Osteocyte (in vitro differentiated cells): ENCODE measurements around the gene SLC25A17. TPM values are rescaled to one million over a fixed set of nuclear protein-coding genes. Genes with fewer than 3 reads are reported as not detected.

Source experiments
- DNase-seq: peaks from one replicate; pipeline ENCODE4 v3.0.0; 2021; ENCODE audit warnings: mixed read lengths; ENCODE audit not compliant: unreplicated experiment; ENCODE audit errors: extremely low spot score
- H3K27ac Mint-ChIP-seq: one replicate; pipeline ENCODE4 v1.8.0; 2021; ENCODE audit warnings: mild to moderate bottlenecking, mixed read lengths; ENCODE audit not compliant: unreplicated experiment
- H3K27me3 Mint-ChIP-seq: one replicate; pipeline ENCODE4 v1.8.0; 2021; ENCODE audit warnings: mixed read lengths; ENCODE audit not compliant: unreplicated experiment
- H3K36me3 Mint-ChIP-seq: one replicate; pipeline ENCODE4 v1.8.0; 2021; ENCODE audit warnings: mixed read lengths; ENCODE audit not compliant: unreplicated experiment
- H3K4me1 Mint-ChIP-seq: one replicate; pipeline ENCODE4 v1.8.0; 2021; ENCODE audit warnings: mixed read lengths; ENCODE audit not compliant: unreplicated experiment
- H3K4me3 Mint-ChIP-seq: one replicate; pipeline ENCODE4 v1.8.0; 2021; ENCODE audit warnings: mild to moderate bottlenecking, moderate library complexity, mixed read lengths; ENCODE audit not compliant: unreplicated experiment
- H3K9me3 Mint-ChIP-seq: one replicate; pipeline ENCODE4 v1.8.0; 2021; ENCODE audit warnings: mixed read lengths; ENCODE audit not compliant: unreplicated experiment
- total RNA-seq: library from RNA; stranded (reverse); gene quantifications from 2 replicates; pipeline ENCODE4 v1.2.1, GENCODE V29; 2021
- TF ChIP-seq, protein P1 (sequence below): fragments of 200-600 bp; sonication (generic); IDR thresholded peaks from 2 replicates; pipeline ENCODE4 v1.5.0; 2021; ENCODE audit warnings: antibody characterized with exemption, mild to moderate bottlenecking, moderate library complexity

The SLC25A17 gene
- total RNA-seq, 1 donor from 2014 or later: 17.1 TPM

DNA sequence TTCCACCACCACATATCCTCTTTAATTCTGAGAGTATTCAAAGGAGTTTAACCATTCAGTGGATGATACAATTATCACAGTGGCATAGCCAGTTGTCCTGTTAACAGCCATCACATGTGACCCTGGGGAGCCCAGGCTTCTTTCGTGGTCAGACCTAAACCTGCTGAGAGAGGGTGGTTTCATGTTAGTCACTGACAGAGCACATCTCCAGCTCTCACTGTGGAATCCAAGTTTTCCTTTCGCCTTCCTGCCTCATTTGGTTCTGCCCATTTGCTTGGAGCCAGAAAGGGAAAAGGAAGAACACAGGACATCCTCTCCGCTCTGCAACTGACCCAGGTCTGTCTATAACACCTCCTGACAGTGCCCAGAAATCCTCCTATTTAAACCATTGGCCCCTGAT, 79.4 kb downstream of the SLC25A17 start:
- Mint-ChIP-seq H3K4me3 (no peak overlapping the region), H3K4me1 (no peaks in the 10 kb centered on the region), H3K36me3 (no peaks in the 10 kb centered on the region), H3K9me3 (no peaks in the 10 kb centered on the region), H3K27ac (no peak overlapping the region), H3K27me3 (no peaks in the 10 kb centered on the region)
- no peak for DNase-seq
- TF ChIP-seq, protein P1, sequence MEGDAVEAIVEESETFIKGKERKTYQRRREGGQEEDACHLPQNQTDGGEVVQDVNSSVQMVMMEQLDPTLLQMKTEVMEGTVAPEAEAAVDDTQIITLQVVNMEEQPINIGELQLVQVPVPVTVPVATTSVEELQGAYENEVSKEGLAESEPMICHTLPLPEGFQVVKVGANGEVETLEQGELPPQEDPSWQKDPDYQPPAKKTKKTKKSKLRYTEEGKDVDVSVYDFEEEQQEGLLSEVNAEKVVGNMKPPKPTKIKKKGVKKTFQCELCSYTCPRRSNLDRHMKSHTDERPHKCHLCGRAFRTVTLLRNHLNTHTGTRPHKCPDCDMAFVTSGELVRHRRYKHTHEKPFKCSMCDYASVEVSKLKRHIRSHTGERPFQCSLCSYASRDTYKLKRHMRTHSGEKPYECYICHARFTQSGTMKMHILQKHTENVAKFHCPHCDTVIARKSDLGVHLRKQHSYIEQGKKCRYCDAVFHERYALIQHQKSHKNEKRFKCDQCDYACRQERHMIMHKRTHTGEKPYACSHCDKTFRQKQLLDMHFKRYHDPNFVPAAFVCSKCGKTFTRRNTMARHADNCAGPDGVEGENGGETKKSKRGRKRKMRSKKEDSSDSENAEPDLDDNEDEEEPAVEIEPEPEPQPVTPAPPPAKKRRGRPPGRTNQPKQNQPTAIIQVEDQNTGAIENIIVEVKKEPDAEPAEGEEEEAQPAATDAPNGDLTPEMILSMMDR: no peak

DNA sequence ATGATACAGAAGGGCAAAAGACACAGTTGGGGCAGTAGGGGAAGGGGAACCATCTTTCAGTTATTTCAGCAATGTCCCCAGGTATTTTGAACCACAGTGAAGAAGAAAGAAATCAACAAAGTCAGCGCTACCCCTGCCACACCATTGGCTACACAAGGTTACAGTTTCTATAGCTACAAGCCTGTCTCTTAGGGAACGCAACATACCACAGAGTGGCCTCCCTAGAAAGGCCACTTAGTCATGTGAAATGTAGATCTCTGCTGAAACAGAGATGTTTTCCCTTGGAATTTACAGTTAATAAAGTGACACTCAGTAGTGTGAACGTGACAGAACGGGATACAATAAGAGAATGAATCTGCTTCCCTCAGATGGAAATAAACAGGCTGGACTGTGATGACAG, 85.2 kb downstream of the SLC25A17 start:
- no peaks in the 10 kb centered on the region for H3K9me3 Mint-ChIP-seq
- no peak overlapping the region for H3K27ac Mint-ChIP-seq
- H3K36me3 Mint-ChIP-seq: no peaks in the 10 kb centered on the region
- TF ChIP-seq, protein P1: no peak
- H3K4me1 Mint-ChIP-seq: peaks cover 12% of the 10 kb centered on the region
- H3K4me3 Mint-ChIP-seq: no peak overlapping the region
- no peak for DNase-seq
- H3K27me3 Mint-ChIP-seq: no peaks in the 10 kb centered on the region

DNA sequence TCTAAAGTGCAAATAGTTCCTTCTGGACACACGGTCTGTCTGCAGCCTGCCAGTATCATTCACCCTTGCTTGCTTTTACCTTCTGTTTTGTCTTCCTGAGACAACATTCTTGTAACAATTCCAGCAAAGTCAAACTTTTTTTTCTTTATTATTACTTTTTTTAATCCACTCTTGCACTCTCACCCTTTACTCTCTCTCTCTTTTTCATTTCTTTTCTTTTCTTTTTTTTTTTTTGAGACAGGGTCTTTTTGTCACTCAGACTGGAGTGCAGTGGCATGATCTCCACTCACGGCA, 86.2 kb downstream of the SLC25A17 start:
- no peaks in the 10 kb centered on the region for H3K9me3 Mint-ChIP-seq
- no peak overlapping the region for H3K27ac Mint-ChIP-seq
- no peaks in the 10 kb centered on the region for H3K36me3 Mint-ChIP-seq
- H3K4me1 Mint-ChIP-seq: peaks cover 16% of the 10 kb centered on the region
- DNase-seq: no peak
- H3K27me3 Mint-ChIP-seq: no peaks in the 10 kb centered on the region
- H3K4me3 Mint-ChIP-seq: no peak overlapping the region
- TF ChIP-seq, protein P1: no peak

DNA sequence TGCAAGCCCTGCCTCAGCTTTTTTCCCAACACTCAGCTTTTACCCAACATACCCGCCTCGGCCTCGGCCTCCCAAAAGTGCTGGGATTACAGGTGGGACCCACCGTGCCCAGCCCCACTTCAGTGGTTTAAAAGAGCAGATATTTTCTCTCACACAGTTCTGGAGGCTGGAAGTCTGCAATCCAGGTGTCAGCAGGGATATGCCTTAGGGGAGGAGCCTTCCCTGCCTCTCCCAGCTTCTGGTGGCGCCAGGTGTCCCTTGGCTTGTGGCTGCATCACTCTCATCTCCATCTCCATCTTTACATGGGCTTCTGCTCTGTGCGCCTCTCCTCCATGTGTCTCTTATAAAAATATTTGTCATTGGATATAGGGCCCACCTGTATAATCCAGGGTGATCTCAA, 89.9 kb downstream of the SLC25A17 start:
- TF ChIP-seq, protein P1: no peak
- H3K4me3 Mint-ChIP-seq: no peak overlapping the region
- H3K9me3 Mint-ChIP-seq: no peaks in the 10 kb centered on the region
- no peak overlapping the region for H3K27ac Mint-ChIP-seq
- no peaks in the 10 kb centered on the region for H3K36me3 Mint-ChIP-seq
- peaks cover 16% of the 10 kb centered on the region for H3K4me1 Mint-ChIP-seq
- no peak for DNase-seq
- H3K27me3 Mint-ChIP-seq: no peaks in the 10 kb centered on the region

DNA sequence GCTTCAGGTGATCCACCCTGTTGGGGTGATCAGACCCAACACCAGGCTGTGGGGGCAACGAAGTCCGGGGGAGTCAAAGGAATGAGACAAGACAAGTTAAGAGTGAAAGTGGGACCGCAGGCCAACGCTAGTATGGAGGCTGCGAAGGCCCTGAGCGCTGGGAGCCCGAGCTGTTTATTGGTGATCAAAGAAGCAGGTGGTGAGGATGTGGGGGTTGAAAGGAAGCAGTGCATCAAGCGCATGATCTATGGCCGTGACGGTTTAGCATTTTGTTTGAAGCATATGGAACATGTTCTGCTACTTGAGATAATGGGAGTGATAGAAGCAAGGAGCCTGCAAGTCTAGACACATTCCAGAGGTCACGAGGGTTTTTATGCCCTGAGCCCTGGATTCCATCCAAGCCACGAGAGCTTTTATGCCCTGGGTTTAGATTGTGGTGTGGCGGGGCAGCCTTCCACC, 90.4 kb downstream of the SLC25A17 start:
- H3K9me3 Mint-ChIP-seq: no peaks in the 10 kb centered on the region
- H3K27me3 Mint-ChIP-seq: no peaks in the 10 kb centered on the region
- H3K4me3 Mint-ChIP-seq: no peak overlapping the region
- DNase-seq: no peak
- H3K4me1 Mint-ChIP-seq: peaks cover 13% of the 10 kb centered on the region
- no peaks in the 10 kb centered on the region for H3K36me3 Mint-ChIP-seq
- TF ChIP-seq, protein P1: no peak
- H3K27ac Mint-ChIP-seq: no peak overlapping the region
